ENCODE data around the gene GOPC. TPM values are rescaled to one million over a fixed set of nuclear protein-coding genes. Genes with fewer than 3 reads are reported as not detected.

GOPC gene
- total RNA-seq, 1 experiment from 2014 or later = 33.5 TPM

DNA sequence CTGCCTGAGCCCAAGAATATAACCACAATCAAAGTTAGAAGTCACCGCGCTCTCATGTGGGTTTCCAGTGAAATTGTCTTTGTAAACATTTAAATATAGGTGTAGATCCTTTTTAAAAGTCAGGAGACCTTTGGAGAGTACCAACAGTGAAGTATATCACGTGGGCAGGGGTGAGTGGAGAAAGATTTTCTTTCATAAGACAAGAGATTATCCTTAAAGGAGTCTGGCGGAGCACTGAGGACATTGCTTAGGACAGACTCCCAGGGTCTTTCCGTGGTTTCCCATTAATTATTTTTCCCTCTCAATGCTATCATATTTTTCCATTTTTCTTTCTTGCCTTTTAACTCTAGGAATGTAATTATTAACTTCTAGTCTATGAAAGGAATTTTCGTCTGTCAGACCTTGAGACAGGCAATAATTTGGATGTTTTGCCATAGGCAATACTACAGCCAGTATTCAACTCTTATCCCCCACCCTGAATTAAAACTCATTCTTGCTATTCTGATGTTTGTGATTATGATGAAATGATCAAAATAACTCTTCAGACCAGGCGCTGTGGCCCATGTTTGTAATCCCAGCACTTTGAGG lies 88.4 kb downstream of the GOPC start:
- Mint-ChIP-seq H3K27ac (ENCODE audit: unreplicated experiment) (peak overlapping the region; percentile 21), H3K9me3 (ENCODE audit: low read depth, unreplicated experiment) (peaks cover 2% of the 10 kb centered on the region), H3K36me3 (ENCODE audit: insufficient read depth, unreplicated experiment) (peaks cover 10% of the 10 kb centered on the region), H3K27me3 (ENCODE audit: unreplicated experiment) (no peaks in the 10 kb centered on the region), H3K4me1 (ENCODE audit: low read depth, unreplicated experiment) (peaks cover 26% of the 10 kb centered on the region), H3K4me3 (ENCODE audit: low read depth, unreplicated experiment) (no peak overlapping the region)
- intact Hi-C loops (cut with micrococcal nuclease; ENCODE audit: unreplicated experiment) = no loop called here
- CTCF ChIA-PET = interaction anchor here (0.6 to 0.7 kb wide), 2 partner anchors 17 to 513 kb away, joined by 3 read pairs; no protein-coding TSS in a partner anchor
- DNase-seq = no peak
- TF ChIP-seq, protein P1, sequence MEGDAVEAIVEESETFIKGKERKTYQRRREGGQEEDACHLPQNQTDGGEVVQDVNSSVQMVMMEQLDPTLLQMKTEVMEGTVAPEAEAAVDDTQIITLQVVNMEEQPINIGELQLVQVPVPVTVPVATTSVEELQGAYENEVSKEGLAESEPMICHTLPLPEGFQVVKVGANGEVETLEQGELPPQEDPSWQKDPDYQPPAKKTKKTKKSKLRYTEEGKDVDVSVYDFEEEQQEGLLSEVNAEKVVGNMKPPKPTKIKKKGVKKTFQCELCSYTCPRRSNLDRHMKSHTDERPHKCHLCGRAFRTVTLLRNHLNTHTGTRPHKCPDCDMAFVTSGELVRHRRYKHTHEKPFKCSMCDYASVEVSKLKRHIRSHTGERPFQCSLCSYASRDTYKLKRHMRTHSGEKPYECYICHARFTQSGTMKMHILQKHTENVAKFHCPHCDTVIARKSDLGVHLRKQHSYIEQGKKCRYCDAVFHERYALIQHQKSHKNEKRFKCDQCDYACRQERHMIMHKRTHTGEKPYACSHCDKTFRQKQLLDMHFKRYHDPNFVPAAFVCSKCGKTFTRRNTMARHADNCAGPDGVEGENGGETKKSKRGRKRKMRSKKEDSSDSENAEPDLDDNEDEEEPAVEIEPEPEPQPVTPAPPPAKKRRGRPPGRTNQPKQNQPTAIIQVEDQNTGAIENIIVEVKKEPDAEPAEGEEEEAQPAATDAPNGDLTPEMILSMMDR (IDR thresholded peaks at IDR 0.05; ENCODE audit: unreplicated experiment) = no peak
- BruUV-seq (replicated peaks) = no TSS peak

DNA sequence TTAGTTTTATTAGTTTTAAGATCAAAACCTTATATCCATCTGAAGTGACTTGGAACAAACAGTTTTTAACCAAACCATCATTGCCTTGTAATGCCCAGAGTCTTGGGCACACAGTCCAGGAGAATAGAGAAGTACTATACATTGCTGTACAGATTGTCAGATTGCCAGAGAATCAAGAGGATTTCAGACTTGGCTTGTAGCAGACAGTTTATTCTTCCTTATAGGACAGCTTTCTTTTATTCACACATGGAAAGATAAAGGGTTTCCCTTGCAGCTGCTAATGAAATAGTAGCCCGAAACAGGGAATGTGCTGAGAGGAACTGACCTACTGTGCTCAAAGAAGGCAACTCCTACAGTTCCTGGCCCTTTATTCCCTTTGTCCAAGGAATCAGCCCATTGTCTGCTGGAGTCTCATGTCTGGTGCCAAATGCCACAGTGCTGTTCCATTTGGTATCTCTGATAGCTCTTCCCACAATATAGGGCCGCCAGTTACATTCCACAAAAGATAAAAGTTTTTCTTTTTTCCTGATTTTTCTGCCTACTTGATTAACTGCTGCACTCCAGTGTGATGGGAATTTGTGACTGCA lies 89.2 kb downstream of the GOPC start:
- CTCF ChIA-PET = no interaction called here
- H3K4me1 Mint-ChIP-seq (ENCODE audit: low read depth, unreplicated experiment) = peaks cover 26% of the 10 kb centered on the region
- no peak for DNase-seq
- H3K9me3 Mint-ChIP-seq (ENCODE audit: low read depth, unreplicated experiment) = peaks cover 2% of the 10 kb centered on the region
- BruUV-seq (replicated peaks) = no TSS peak
- H3K36me3 Mint-ChIP-seq (ENCODE audit: insufficient read depth, unreplicated experiment) = peaks cover 5% of the 10 kb centered on the region
- TF ChIP-seq, protein P1 (IDR thresholded peaks at IDR 0.05; ENCODE audit: unreplicated experiment) = no peak
- intact Hi-C loops (cut with micrococcal nuclease; ENCODE audit: unreplicated experiment) = no loop called here
- H3K4me3 Mint-ChIP-seq (ENCODE audit: low read depth, unreplicated experiment) = no peak overlapping the region
- peak overlapping the region; percentile 21 for H3K27ac Mint-ChIP-seq (ENCODE audit: unreplicated experiment)
- H3K27me3 Mint-ChIP-seq (ENCODE audit: unreplicated experiment) = no peaks in the 10 kb centered on the region

DNA sequence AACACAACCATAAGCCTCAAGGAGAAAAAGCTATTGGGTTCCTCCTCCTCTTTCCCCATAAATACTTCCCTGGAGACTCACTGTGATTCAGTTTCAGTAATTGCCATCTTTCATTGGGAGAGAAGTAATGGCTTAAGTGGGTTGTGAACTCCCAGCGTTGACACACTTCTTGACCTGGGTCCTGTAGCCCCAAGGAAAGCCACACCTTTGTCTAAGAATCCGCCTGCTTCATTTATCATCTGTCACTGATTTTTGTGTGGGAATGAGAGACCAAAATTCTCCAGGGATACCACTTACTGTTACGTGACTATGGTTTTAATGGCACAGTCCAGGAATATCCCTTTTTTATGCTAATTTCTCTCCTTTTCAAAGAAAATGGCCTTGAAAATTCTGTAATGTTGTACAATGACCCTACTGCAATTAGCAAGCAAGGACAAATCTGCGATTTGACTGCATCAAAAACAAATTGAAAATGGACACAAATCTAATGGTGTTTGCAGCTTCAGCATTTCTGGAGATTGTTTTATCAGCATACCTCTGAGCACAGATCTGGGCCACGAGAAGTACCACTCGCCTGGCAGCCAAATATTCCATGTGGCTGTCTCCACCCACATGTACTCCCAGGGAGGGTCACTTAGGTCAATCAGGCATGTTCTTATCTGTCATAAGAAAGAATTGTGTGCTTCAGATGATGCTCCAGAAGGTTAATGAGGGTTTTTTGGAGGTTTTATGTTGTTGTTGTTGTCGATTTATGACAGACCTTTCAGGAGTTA lies 90.1 kb downstream of the GOPC start:
- intact Hi-C loops (cut with micrococcal nuclease; ENCODE audit: unreplicated experiment) = no loop called here
- BruUV-seq (replicated peaks) = no TSS peak
- Mint-ChIP-seq H3K27me3 (ENCODE audit: unreplicated experiment) (no peaks in the 10 kb centered on the region), H3K27ac (ENCODE audit: unreplicated experiment) (no peak overlapping the region), H3K4me1 (ENCODE audit: low read depth, unreplicated experiment) (peaks cover 26% of the 10 kb centered on the region), H3K36me3 (ENCODE audit: insufficient read depth, unreplicated experiment) (peaks cover 4% of the 10 kb centered on the region), H3K9me3 (ENCODE audit: low read depth, unreplicated experiment) (peaks cover 2% of the 10 kb centered on the region), H3K4me3 (ENCODE audit: low read depth, unreplicated experiment) (no peak overlapping the region)
- no peak for DNase-seq
- TF ChIP-seq, protein P1 (IDR thresholded peaks at IDR 0.05; ENCODE audit: unreplicated experiment) = no peak
- CTCF ChIA-PET = no interaction called here

Other genes with a start within 250 kb of the GOPC start
- gene ROS1, start 176.6 kb downstream of the GOPC start, total RNA-seq (2022) = 5.1 and 8.1 TPM in 2 replicates
- 22.3 and 28.2 TPM in 2 replicates for gene DCBLD1, start 119.8 kb downstream of the GOPC start, total RNA-seq (2022)
- 45.9 and 52.0 TPM in 2 replicates for gene NUS1, start 73.0 kb upstream of the GOPC start, total RNA-seq (2022)

All from Calu3 (cell line).